Gastroesophageal sphincter (tissue), 3 donors: ENCODE measurements around the gene CUBN.

Source experiments
- CTCF ChIP-seq, 4 experiments: fragments of 200-600 bp in 2 of 4; fragments of 450-650 bp in 2 of 4; sonication (generic) in 1 of 4; IDR thresholded peaks; one replicate each; pipeline ENCODE4 v1.5.1; 2017 to 2019; ENCODE audit warnings: antibody characterized with exemption in 4 of 4, mild to moderate bottlenecking in 2 of 4, moderate library complexity in 2 of 4
- POLR2A ChIP-seq, 2 donors: fragments of 450-650 bp; IDR thresholded peaks; one replicate each; pipeline ENCODE4 v1.6.1; 2017; ENCODE audit warnings: antibody characterized with exemption in 2 of 2, mild to moderate bottlenecking in 2 of 2, moderate library complexity in 1 of 2

- TF ChIP-seq CTCF (IDR thresholded peaks at IDR 0.05) (no peak), POLR2A (IDR thresholded peaks at IDR 0.05) (no peak)
Observed at GRCh38 chr10:16779384-16779915, 350.2 kb downstream of the CUBN start.
